Measurements from ENCODE around the gene SMG1.
"Not testable (repeated sequence)": the region's sequence is repeated elsewhere in the genome, so short reads cannot be mapped to it uniquely, and the experiment has no call there.

Gene SMG1

DNA sequence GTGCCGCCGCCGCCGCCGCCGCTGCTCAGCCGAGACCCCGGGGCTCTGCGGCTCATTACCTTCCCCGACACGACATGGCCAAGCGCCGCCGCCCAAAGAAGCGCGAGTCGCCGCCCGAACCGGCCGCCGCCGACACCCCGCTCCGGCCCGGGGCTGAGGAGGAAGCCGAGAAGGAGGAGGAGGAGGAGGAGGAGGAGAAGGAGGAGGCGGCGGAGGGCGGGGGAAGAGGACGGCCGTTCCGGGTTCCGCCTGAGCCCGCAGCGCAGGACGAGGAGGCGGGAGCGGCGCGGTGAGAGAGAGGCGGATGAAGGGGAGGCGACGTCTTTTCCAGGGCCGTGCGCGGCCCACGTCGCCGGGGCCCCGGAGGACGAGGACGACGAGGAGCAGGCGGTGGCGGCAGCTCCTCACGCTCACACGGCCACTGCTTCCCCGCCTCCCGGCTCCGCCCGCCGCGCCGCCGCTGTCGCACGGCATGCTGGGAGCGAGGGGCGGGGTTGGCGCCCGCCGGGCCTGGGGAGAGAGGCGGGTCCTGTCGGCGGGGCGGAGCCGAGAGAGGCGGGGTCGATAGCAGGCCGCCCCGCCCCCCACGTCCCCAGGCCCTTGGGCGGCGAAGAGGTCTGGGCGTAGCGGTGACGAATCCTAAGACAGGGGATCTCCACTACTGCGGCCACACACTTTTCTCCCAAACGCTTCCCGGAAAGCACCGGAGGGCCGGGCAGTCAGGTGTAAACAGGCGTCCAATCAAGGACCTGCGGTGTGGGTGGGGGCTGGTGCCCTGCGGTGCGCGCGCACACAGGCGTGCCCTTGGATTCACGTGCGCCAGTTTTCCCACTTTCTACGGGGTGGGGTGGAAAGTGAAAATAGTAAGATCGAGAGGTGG is at the start of gene SMG1:
SMG1 (minus strand) TSS at position 423 of the 880 bp plus-strand sequence; CDS start at position 56, 367 bp downstream.
- peak; percentile 90 for DNase-seq

DNA sequence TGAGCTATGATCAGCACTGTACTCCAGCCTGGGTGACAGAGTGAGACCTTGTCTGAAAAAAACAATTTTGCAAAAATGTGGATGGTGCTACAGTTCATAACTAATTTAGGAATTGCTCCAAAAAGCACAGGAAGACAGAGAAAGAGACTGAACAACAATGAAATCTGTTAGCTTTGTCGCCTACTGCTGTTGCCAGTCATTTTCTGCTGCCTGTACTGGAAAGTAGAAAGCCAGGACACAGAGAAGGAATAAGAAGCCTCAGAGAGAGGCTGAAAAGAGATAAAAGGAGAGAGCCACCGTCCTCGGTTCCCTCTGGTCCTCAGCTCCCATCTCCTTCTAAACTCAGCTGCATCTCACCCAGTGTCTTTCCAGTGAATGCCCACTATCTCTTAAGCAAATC is 48.9 kb upstream of the SMG1 start:
- DNase-seq = no peak

DNA sequence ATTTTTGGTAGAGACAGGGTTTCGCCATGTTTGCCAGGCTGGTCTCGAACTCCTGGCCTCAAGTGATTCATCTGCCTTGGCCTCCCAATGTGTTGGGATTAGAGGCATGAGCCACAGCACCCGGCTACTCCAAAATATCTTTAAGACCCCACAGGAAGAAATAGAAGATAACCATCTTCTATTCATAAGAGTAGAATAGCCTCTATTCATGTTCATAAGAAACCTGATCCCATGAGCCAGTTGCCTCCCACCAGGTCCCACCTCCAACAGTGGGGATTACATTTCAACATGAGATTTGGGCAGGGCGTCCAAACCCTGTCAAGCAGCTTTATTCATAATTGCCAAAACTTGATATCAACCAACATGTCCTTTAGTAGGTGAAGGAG is 43.6 kb upstream of the SMG1 start:
- DNase-seq = no peak

DNA sequence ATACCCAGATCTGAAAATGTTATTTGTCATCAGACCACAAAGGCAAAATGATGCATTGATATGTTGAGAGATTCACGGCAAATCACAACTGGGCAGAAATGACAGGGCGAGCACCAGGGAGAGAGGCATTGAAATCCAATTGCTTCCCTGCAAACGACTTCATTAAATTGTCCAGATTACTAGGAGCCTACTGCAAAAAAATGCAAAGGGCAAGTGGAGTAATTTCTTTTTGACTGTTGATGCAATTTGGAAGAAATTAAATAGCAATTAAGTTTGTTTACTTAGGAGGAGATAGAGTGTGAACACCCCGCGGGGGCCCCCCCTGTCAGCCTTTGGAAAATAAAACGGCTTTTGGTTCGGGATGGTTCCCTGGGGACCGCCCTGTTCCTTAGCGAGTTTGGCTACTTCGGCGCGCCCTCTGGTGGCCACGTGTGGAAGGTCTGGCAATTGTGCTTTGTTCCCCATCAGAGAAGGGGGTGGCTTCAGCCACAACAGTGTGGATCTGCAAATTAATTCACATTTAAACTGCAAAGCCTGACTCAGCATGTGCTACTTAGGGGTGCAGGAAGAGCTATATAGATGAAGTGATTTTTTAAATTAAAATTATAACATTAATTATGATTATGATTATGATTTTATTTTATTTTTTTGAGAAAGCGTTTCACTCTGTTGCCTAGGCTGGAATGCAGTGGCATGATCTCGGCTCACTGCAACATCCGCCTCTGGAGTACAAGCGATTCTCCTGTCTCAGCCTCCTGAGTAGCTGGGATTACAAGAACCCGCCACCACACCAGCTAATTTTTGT is 43.0 kb upstream of the SMG1 start:
- peak; percentile 80 for DNase-seq

DNA sequence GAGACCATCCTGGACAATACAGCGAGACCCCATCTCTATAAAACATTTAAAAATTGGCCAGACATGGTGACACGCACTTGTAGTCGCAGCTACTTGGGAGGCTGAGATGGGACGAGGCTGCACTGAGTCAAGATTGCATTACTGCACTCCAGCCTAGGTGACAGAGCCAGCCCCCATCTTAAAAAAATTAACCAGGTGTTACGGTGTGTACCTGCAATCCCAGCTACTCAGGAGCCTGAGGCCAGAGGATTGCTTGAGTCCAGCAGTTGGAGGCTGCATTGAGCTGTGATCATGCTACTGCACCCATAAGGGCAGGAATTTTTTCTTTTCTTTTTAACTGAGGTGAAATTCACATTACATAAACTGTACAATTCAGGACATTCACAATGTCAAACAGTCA is 40.6 kb upstream of the SMG1 start:
- DNase-seq = no peak

DNA sequence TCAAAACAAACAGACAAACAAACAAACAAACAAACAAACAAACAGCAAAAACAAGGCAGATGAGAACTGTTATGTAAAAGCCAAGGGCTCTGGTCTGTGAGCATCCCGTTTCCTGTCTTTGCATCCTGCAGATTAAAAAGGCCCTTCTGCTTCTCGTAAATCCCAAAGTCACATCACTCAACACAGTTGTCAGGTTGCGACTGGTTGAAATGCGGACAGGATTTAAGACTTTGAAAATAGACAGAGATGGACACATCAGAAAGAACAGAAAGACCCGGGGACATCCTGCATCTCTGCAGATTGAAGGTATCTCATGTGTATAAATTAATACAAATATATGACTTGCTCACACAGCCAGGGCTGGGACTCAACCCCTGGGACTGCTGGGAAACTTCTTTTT is 39.3 kb upstream of the SMG1 start:
- no peak for DNase-seq

DNA sequence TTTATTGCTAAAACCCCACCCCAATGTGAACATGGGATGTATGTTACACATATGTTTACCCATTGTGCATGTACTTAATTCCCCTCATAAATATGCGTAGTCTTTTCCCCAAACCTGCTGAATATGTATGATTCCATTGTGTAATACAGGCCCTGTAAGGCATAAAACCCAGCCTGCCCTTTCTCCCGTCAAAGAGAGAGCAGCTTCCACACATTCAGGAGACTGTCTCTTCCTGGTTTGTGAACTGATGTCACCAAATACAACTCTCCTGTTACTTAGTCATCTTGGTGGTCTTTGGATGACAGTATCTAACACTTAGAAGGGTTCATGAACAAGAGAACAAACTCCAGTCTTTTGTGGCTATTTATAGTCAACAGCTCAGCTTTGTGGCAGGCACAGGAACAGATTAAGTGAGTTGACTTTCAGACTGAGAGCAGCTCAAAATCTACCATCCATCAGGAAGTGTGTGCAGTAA is 32.9 kb upstream of the SMG1 start:
- DNase-seq = no peak

- DNase-seq = no peak
These were observed 32.4 kb upstream of the SMG1 start for GRCh38 chr16:18958621-18959029.

GRCh38 chr16:18956658-18957241 is 30.5 kb upstream of the SMG1 start:
- DNase-seq = not testable (repeated sequence)

- peak; percentile 19 for DNase-seq
These were observed 29.8 kb upstream of the SMG1 start for GRCh38 chr16:18955874-18956580.

DNA sequence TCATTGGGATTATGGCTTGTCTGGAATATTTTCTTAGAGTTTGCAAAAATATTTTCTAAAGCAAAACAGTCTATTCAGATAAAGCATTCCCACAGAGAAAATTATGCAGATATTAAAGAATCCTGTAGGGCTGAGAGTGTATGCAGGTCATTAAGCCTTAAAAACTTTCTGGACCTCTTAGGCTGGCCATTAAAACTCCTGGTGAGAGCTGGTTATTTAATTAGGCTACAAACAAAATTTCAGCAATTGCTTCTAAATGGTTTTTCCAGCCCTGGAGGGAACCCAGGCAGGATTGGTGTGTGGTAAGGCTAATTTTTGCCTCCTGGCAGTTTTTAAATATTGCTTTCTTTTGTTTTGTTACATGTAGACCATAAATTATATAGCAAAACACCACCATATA is 27.3 kb upstream of the SMG1 start:
- no peak for DNase-seq

GRCh38 chr16:18950469-18951185 is 24.4 kb upstream of the SMG1 start:
- DNase-seq = no peak

DNA sequence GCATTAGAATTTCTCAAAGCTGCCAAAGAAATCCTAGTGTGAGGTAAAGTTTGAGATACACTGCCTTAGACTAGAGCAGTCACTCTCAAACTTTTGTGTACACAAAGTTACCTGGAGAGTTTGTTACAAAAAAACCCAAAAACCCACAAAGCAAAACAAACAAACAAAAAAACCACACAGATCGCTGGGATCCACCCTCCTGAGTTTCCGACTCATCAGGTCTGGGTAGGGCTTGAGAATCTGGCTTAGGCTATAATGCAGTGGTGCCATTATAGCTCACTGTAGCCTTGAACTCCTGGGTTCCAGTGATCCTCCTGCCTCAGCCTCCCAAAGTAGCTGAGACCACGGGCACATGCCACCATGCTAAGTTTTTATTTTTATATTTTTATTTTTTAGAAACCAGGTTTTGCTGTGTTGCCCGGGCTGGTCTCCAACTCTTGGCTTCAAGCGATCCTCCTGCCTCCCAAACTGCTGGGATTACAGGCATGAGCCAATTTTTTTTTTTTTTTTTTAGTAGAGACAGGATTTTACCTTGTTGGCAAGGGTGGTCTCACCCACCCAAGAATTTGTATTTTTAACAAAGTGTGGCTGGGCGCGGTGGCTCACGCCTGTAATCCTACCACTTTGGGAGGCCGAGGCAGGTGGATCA is 22.3 kb upstream of the SMG1 start:
- no peak for DNase-seq

- DNase-seq = no peak
These were observed 19.0 kb upstream of the SMG1 start for GRCh38 chr16:18945233-18945632.

DNA sequence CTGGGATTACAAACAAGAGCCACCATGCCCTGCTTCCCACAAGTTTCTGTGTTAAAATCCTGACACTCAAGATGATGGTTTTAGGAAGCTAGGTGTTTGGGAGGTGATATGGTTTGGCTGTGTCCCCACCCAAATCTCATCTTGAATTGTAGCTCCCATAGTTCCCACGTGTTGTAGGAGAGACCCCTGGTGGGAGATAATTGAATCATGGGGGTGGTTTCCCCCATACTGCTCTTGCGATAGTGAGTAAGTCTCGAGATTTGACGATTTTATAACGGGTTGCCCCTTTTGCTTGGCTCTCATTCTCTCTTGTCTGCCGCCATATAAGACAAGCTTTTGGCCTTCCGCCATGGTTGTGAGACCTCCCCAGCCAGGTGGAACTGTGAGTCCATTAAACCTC is 17.2 kb upstream of the SMG1 start:
- DNase-seq = no peak

- no peak for DNase-seq
These were observed 15.9 kb upstream of the SMG1 start for GRCh38 chr16:18942061-18942460.

GRCh38 chr16:18941471-18941870 is 15.3 kb upstream of the SMG1 start:
- no peak for DNase-seq

- no peak for DNase-seq
These were observed 12.8 kb upstream of the SMG1 start for GRCh38 chr16:18938986-18939385.

GRCh38 chr16:18937390-18937789 is 11.2 kb upstream of the SMG1 start:
- DNase-seq = no peak

GRCh38 chr16:18936727-18937340 is 10.6 kb upstream of the SMG1 start:
- no peak for DNase-seq

- no peak for DNase-seq
These were observed 7.3 kb upstream of the SMG1 start for GRCh38 chr16:18933501-18933900.

Measured in activated gamma-delta T cell treated with Interleukin-2 at 50 U/mL for 16 hours (primary cell).